ENCODE data around the gene OTUD4.

OTUD4 gene

DNA sequence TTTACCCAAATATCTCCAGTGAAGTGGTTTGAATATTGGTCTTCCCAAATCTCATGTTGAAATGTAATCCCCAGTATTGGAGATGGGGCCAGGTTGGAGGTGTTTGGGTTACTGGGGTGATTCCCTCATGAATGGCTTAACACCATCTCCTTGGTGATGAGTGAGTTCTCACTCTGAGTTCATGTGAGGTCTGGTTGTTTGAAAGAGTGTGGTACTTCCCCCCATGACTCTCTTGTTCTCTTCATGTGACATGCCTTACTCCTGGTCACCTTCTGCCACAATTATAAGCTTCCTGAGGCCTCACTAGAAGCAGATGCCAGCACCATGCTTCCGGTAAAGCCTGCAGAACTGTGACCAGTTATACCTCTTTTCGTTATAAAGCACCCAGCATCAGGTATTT is 32.9 kb upstream of the OTUD4 start:
- Histone ChIP-seq H3K36me3 (ENCODE audit: control insufficient read depth, insufficient read depth, low read length) (no peaks in the 10 kb centered on the region), H3K4me3 (replicated peaks; ENCODE audit: low read depth, low read length) (no peak overlapping the region), H3K27me3 (replicated peaks; ENCODE audit: control insufficient read depth, insufficient read depth, low read length) (no peaks in the 10 kb centered on the region)
- DNase-seq (ENCODE audit: extremely low read depth, insufficient read length) = no peak
- TF ChIP-seq, protein P1, sequence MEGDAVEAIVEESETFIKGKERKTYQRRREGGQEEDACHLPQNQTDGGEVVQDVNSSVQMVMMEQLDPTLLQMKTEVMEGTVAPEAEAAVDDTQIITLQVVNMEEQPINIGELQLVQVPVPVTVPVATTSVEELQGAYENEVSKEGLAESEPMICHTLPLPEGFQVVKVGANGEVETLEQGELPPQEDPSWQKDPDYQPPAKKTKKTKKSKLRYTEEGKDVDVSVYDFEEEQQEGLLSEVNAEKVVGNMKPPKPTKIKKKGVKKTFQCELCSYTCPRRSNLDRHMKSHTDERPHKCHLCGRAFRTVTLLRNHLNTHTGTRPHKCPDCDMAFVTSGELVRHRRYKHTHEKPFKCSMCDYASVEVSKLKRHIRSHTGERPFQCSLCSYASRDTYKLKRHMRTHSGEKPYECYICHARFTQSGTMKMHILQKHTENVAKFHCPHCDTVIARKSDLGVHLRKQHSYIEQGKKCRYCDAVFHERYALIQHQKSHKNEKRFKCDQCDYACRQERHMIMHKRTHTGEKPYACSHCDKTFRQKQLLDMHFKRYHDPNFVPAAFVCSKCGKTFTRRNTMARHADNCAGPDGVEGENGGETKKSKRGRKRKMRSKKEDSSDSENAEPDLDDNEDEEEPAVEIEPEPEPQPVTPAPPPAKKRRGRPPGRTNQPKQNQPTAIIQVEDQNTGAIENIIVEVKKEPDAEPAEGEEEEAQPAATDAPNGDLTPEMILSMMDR (IDR thresholded peaks at IDR 0.05; ENCODE audit: insufficient read depth, low read length, poor library complexity, severe bottlenecking) = no peak

GRCh38 chr4:145207934-145208333 is 27.5 kb upstream of the OTUD4 start:
- TF ChIP-seq, protein P1 (IDR thresholded peaks at IDR 0.05; ENCODE audit: insufficient read depth, low read length, poor library complexity, severe bottlenecking) = no peak
- H3K4me3 ChIP-seq (replicated peaks; ENCODE audit: low read depth, low read length) = no peak overlapping the region
- no peaks in the 10 kb centered on the region for H3K36me3 ChIP-seq (ENCODE audit: control insufficient read depth, insufficient read depth, low read length)
- DNase-seq (ENCODE audit: extremely low read depth, insufficient read length) = no peak
- H3K27me3 ChIP-seq (replicated peaks; ENCODE audit: control insufficient read depth, insufficient read depth, low read length) = no peaks in the 10 kb centered on the region; the same call in 1 of the 2 replicates

DNA sequence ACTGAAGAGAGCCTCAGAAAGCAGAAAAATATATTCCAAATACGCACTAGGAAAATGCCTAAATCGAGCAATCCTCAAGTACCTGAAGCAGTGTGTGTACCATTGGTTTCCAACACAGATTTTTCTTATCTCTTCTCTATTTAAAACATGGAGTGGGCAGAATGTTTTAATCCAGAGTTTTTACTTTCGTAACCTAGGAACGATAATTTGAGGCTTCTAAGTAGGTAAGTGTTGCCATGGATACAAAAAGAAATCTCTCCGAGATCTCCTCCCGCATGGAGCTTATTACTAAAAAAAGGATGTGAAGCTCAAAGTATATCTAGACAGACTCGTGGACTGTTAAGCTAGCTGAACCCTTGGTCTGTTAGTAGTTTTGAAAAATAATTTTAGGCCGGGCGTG is 23.0 kb upstream of the OTUD4 start:
- no peak overlapping the region for H3K4me3 ChIP-seq (replicated peaks; ENCODE audit: low read depth, low read length)
- TF ChIP-seq, protein P1 (IDR thresholded peaks at IDR 0.05; ENCODE audit: insufficient read depth, low read length, poor library complexity, severe bottlenecking) = no peak
- H3K36me3 ChIP-seq (ENCODE audit: control insufficient read depth, insufficient read depth, low read length) = no peaks in the 10 kb centered on the region
- no peaks in the 10 kb centered on the region; the same call in 1 of the 2 replicates for H3K27me3 ChIP-seq (replicated peaks; ENCODE audit: control insufficient read depth, insufficient read depth, low read length)
- DNase-seq (ENCODE audit: extremely low read depth, insufficient read length) = no peak

GRCh38 chr4:145200366-145200765 is 20.0 kb upstream of the OTUD4 start:
- no peak for DNase-seq (ENCODE audit: extremely low read depth, insufficient read length)
- Histone ChIP-seq H3K36me3 (ENCODE audit: control insufficient read depth, insufficient read depth, low read length) (no peaks in the 10 kb centered on the region), H3K27me3 (replicated peaks; ENCODE audit: control insufficient read depth, insufficient read depth, low read length) (no peaks in the 10 kb centered on the region), H3K4me3 (replicated peaks; ENCODE audit: low read depth, low read length) (no peak overlapping the region)
- TF ChIP-seq, protein P1 (IDR thresholded peaks at IDR 0.05; ENCODE audit: insufficient read depth, low read length, poor library complexity, severe bottlenecking) = no peak

DNA sequence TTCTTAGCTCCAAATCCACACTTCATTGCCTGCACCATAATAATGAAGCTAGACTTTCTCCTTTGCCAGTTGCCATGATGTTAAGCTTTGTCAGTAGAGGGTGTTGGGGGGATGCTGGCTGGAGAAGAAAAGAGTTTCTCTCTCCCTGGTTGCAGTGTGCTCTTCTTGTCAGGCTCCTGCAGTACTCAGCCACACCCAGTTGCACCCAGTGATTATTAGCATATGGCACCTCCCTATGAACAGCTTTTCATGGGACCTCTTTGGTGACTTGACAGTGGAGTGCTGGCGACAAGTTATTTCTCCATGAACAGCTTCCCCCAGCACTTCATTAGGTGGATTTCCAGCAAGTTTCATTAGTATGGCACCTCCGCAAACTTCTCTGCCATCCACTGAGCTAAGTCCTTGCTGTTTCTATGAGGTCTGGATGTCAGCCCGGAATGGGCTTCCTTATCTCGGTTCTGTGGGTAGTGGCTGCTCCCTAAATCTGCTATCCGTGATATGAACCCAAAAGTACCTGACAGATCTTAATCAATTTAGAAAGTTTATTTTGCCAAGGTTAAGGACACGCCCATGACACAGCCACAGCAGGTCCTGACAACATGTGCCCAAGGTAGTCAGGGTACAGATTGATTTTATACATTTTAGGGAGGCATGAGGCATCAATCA is 18.8 kb upstream of the OTUD4 start:
- DNase-seq (ENCODE audit: extremely low read depth, insufficient read length) = no peak
- Histone ChIP-seq H3K27me3 (replicated peaks; ENCODE audit: control insufficient read depth, insufficient read depth, low read length) (no peaks in the 10 kb centered on the region), H3K36me3 (ENCODE audit: control insufficient read depth, insufficient read depth, low read length) (no peaks in the 10 kb centered on the region), H3K4me3 (replicated peaks; ENCODE audit: low read depth, low read length) (no peak overlapping the region)
- TF ChIP-seq, protein P1 (IDR thresholded peaks at IDR 0.05; ENCODE audit: insufficient read depth, low read length, poor library complexity, severe bottlenecking) = no peak

DNA sequence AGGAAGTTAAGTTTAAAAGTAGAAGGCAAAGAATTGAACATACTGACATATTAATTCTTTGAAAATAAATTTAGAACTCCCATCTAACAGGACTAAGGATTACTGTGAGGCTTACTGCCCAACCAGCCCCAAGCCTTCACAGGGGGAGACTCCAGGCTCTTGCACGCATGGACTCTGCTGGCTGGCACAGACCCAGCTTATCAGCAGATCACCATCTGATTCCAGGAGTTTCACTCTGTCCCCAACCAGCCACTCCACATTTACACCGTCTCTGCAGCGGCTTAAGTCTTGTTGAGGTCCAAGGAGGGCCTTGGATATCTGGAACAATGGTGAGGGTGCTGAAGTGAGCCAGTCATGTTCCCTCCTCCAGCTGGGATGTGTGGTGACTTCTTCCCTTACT is 16.4 kb upstream of the OTUD4 start:
- no peak for DNase-seq (ENCODE audit: extremely low read depth, insufficient read length)
- Histone ChIP-seq H3K27me3 (replicated peaks; ENCODE audit: control insufficient read depth, insufficient read depth, low read length) (no peaks in the 10 kb centered on the region), H3K4me3 (replicated peaks; ENCODE audit: low read depth, low read length) (no peak overlapping the region), H3K36me3 (ENCODE audit: control insufficient read depth, insufficient read depth, low read length) (no peaks in the 10 kb centered on the region)
- TF ChIP-seq, protein P1 (IDR thresholded peaks at IDR 0.05; ENCODE audit: insufficient read depth, low read length, poor library complexity, severe bottlenecking) = no peak
